OCI-LY1 (cell line): Measurements from ENCODE around the gene NOL8.

ENCODE experiments used
- H2AFZ ChIP-seq: fragments of 200-600 bp; sonication (generic), shearing (Covaris generic); 2 replicates; pipeline ENCODE4 v1.6.0; 2014; ENCODE audit warnings: antibody characterized with exemption, mild to moderate bottlenecking, low read length
- H3F3A ChIP-seq: fragments of 200-600 bp; sonication (generic), shearing (Covaris generic); 2 replicates; pipeline ENCODE4 v1.6.0; 2014; ENCODE audit warnings: mild to moderate bottlenecking, antibody characterized with exemption, low read length, moderate library complexity; ENCODE audit not compliant: insufficient read depth
- H3K27ac ChIP-seq: fragments of 200-600 bp; sonication (generic); 2 replicates; pipeline ENCODE4 v1.5.1; 2014; ENCODE audit warnings: low read length, mixed run types, mild to moderate bottlenecking, low read depth; ENCODE audit not compliant: poor library complexity, severe bottlenecking
- H3K27me3 ChIP-seq: fragments of 200-600 bp; sonication (generic); 2 replicates; pipeline ENCODE4 v1.6.0; 2014; ENCODE audit warnings: antibody characterized with exemption, mild to moderate bottlenecking, low read length, moderate library complexity; ENCODE audit not compliant: insufficient read depth
- H3K36me3 ChIP-seq: fragments of 200-600 bp; sonication (generic); 2 replicates; pipeline ENCODE4 v1.6.1; 2014; ENCODE audit warnings: mild to moderate bottlenecking, antibody characterized with exemption, low read length, moderate library complexity, mixed read lengths; ENCODE audit not compliant: insufficient read depth
- H3K4me1 ChIP-seq: fragments of 200-600 bp; sonication (generic); 2 replicates; pipeline ENCODE4 v1.5.1; 2014; ENCODE audit warnings: mild to moderate bottlenecking, low read length, moderate library complexity; ENCODE audit not compliant: insufficient read depth, severe bottlenecking
- H3K4me2 ChIP-seq: fragments of 200-600 bp; sonication (generic), shearing (Covaris generic); 2 replicates; pipeline ENCODE4 v1.6.1; 2014; ENCODE audit warnings: low read length
- H3K4me3 ChIP-seq: fragments of 200-600 bp; sonication (generic); 2 replicates; pipeline ENCODE4 v1.5.1; 2014; ENCODE audit warnings: low read length, low read depth, mild to moderate bottlenecking, mixed read lengths; ENCODE audit not compliant: poor library complexity, severe bottlenecking
- H3K79me2 ChIP-seq: fragments of 200-600 bp; shearing (Covaris generic); 2 replicates; pipeline ENCODE4 v1.6.1; 2016; ENCODE audit warnings: mixed run types, low read length, mixed read lengths; ENCODE audit not compliant: insufficient read depth
- H3K9ac ChIP-seq: fragments of 200-600 bp; sonication (generic), shearing (Covaris generic); 2 replicates; pipeline ENCODE4 v1.6.1; 2014; ENCODE audit warnings: mild to moderate bottlenecking, low read length, mixed read lengths
- H3K9me2 ChIP-seq: fragments of 200-600 bp; sonication (generic), shearing (Covaris generic); 2 replicates; pipeline ENCODE4 v1.6.1; 2014; ENCODE audit warnings: low read depth, mild to moderate bottlenecking, low read length, mixed read lengths
- H3K9me3 ChIP-seq: fragments of 200-600 bp; shearing (Covaris generic); 2 replicates; pipeline ENCODE4 v1.6.1; 2014; ENCODE audit warnings: low read length, mixed read lengths
- H4K20me1 ChIP-seq: fragments of 200-600 bp; sonication (generic), shearing (Covaris generic); 2 replicates; pipeline ENCODE4 v1.6.0; 2016; ENCODE audit warnings: mild to moderate bottlenecking, low read length; ENCODE audit not compliant: insufficient read depth
- CTCF ChIP-seq: fragments of 200-600 bp; sonication (generic), shearing (Covaris generic); IDR thresholded peaks from 2 replicates; pipeline ENCODE4 v1.5.1; 2017; ENCODE audit warnings: mild to moderate bottlenecking, antibody characterized with exemption, low read length, moderate library complexity, mixed read lengths
- EZH2 ChIP-seq: fragments of 200-600 bp; sonication (generic), shearing (Covaris generic); IDR thresholded peaks from 2 replicates; pipeline ENCODE4 v1.8.0; 2017; ENCODE audit warnings: borderline replicate concordance, mixed run types, mild to moderate bottlenecking, antibody characterized with exemption, low read length, moderate library complexity, mixed read lengths

Gene NOL8

GRCh38 chr9:92275541-92275940 lies 49.6 kb downstream of the NOL8 start:
- H3F3A ChIP-seq = no peaks in the 10 kb centered on the region
- no peaks in the 10 kb centered on the region for H3K4me1 ChIP-seq
- no peaks in the 10 kb centered on the region for H3K27me3 ChIP-seq
- no peak overlapping the region for H3K9ac ChIP-seq
- no peak overlapping the region for H3K4me3 ChIP-seq
- TF ChIP-seq CTCF = no peak
- TF ChIP-seq EZH2 = no peak
- H3K79me2 ChIP-seq = no peaks in the 10 kb centered on the region
- H3K4me2 ChIP-seq = no peak overlapping the region
- no peak overlapping the region for H2AFZ ChIP-seq
- H3K36me3 ChIP-seq = peaks cover 100% of the 10 kb centered on the region
- no peak overlapping the region for H3K27ac ChIP-seq
- no peaks in the 10 kb centered on the region for H4K20me1 ChIP-seq
- H3K9me3 ChIP-seq = no peaks in the 10 kb centered on the region
- H3K9me2 ChIP-seq = no peaks in the 10 kb centered on the region

DNA sequence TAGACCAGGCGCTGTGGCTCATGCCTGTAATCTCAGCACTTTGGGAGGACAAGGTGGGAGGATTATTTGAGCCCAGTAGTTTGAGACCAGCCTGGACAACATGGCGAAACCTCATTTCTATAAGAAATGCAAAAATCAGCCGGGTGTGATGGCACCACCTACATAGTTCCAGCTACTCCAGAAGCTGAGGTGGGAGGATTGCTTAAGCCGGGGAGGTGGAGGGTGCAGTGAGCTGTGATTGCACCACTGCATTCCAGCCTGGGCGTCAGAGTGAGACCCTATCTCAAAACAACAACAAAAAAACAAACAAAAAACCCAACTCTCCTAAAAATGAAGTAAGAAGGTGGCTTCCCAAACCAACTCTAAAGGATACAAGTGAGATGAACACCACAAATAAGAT lies 54.6 kb downstream of the NOL8 start:
- H3K79me2 ChIP-seq = no peaks in the 10 kb centered on the region
- no peaks in the 10 kb centered on the region for H4K20me1 ChIP-seq

DNA sequence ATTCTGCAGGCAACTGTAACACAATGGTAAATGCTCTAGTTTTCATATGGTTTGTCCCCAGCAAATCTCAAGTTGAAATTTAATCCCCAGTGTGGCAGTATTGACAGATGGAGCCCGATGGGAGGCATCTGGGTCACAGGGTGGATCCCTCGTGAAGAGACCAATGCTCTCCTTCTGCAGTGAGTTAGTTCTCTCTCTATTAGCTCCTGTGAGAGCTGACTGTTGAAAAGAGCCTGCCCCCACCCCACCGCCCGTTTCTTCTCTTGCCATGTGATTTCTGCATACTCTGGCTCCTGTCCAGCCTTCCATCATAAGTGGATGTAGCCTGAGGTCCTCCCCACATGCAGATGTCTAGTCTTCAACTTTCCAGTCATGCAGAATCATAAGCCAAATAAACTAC lies 58.7 kb downstream of the NOL8 start:
- no peak overlapping the region for H3K27ac ChIP-seq
- H3K79me2 ChIP-seq = no peaks in the 10 kb centered on the region
- H3K27me3 ChIP-seq = no peaks in the 10 kb centered on the region
- H3F3A ChIP-seq = no peaks in the 10 kb centered on the region
- no peak overlapping the region for H3K9ac ChIP-seq
- no peak for TF ChIP-seq CTCF
- no peak for TF ChIP-seq EZH2
- no peak overlapping the region for H2AFZ ChIP-seq
- no peaks in the 10 kb centered on the region for H4K20me1 ChIP-seq
- H3K9me2 ChIP-seq = no peaks in the 10 kb centered on the region
- no peak overlapping the region for H3K4me3 ChIP-seq
- H3K4me1 ChIP-seq = no peaks in the 10 kb centered on the region
- no peaks in the 10 kb centered on the region for H3K9me3 ChIP-seq
- peaks cover 99% of the 10 kb centered on the region for H3K36me3 ChIP-seq
- no peak overlapping the region for H3K4me2 ChIP-seq

More for the DNA sequence above, 54.6 kb downstream of the NOL8 start:
- H3K4me2 ChIP-seq = no peak overlapping the region
- no peaks in the 10 kb centered on the region for H3F3A ChIP-seq
- no peak overlapping the region for H3K4me3 ChIP-seq
- H3K27ac ChIP-seq = no peak overlapping the region
- peaks cover 100% of the 10 kb centered on the region for H3K36me3 ChIP-seq
- no peak for TF ChIP-seq EZH2
- no peak for TF ChIP-seq CTCF
- no peak overlapping the region for H3K9ac ChIP-seq
- no peaks in the 10 kb centered on the region for H3K9me2 ChIP-seq
- H3K27me3 ChIP-seq = no peaks in the 10 kb centered on the region
- H2AFZ ChIP-seq = no peak overlapping the region
- no peaks in the 10 kb centered on the region for H3K9me3 ChIP-seq
- H3K4me1 ChIP-seq = no peaks in the 10 kb centered on the region
